Chondrocyte (in vitro differentiated cells): ENCODE measurements around the gene HSD3B1. TPM values are rescaled to one million over a fixed set of nuclear protein-coding genes. Genes with fewer than 3 reads are reported as not detected.

Experiments used
- DNase-seq: peaks from one replicate; pipeline ENCODE4 v3.0.0; 2021; ENCODE audit warnings: mixed read lengths, low spot score
- H3K27ac Mint-ChIP-seq: one replicate; pipeline ENCODE4 v1.8.0; 2021; ENCODE audit warnings: mild to moderate bottlenecking, moderate library complexity, mixed read lengths; ENCODE audit not compliant: unreplicated experiment
- H3K27me3 Mint-ChIP-seq: 2 replicates; pipeline ENCODE4 v1.8.0; 2021; ENCODE audit warnings: low read depth, mixed read lengths
- H3K36me3 Mint-ChIP-seq: 2 replicates; pipeline ENCODE4 v1.8.0; 2021; ENCODE audit warnings: low read depth, mixed read lengths
- H3K4me1 Mint-ChIP-seq: 2 replicates; pipeline ENCODE4 v1.8.0; 2021; ENCODE audit warnings: low read depth, mild to moderate bottlenecking, mixed read lengths
- H3K4me3 Mint-ChIP-seq: one replicate; pipeline ENCODE4 v1.8.0; 2021; ENCODE audit warnings: mild to moderate bottlenecking, moderate library complexity, mixed read lengths; ENCODE audit not compliant: unreplicated experiment
- H3K9me3 Mint-ChIP-seq: 2 replicates; pipeline ENCODE4 v1.8.0; 2021; ENCODE audit warnings: low read depth, mixed read lengths
- total RNA-seq: library from RNA; stranded (reverse); gene quantifications from 3 replicates; pipeline ENCODE4 v1.2.1, GENCODE V29; 2021
- TF ChIP-seq, protein P1 (sequence below): fragments of 200-600 bp; sonication (generic); IDR thresholded peaks from 2 replicates; pipeline ENCODE4 v1.5.0; 2021; ENCODE audit warnings: antibody characterized with exemption, mild to moderate bottlenecking, moderate library complexity

HSD3B1 gene
- total RNA-seq, 1 donor from 2014 or later = not detected

DNA sequence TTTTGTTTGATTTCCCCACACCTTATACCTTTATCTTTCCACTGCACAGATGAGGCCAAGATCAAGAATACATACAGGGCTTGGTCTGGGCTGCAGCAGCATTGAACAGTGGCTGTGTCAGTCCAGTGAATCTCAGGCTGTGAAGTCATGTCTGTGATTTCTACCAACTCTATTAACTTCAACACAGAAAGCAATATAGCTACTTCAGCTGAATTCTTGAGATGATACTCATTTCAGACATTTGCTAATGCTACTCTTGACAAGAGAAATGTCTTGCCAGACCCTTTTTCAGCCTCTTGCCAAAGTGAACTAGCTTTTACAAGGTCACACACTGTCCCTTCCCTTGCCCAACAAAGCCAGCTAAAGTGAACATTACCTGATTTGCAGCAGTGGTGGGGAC, 25.1 kb upstream of the HSD3B1 start:
- DNase-seq = no peak
- H3K9me3 Mint-ChIP-seq = no peaks in the 10 kb centered on the region

DNA sequence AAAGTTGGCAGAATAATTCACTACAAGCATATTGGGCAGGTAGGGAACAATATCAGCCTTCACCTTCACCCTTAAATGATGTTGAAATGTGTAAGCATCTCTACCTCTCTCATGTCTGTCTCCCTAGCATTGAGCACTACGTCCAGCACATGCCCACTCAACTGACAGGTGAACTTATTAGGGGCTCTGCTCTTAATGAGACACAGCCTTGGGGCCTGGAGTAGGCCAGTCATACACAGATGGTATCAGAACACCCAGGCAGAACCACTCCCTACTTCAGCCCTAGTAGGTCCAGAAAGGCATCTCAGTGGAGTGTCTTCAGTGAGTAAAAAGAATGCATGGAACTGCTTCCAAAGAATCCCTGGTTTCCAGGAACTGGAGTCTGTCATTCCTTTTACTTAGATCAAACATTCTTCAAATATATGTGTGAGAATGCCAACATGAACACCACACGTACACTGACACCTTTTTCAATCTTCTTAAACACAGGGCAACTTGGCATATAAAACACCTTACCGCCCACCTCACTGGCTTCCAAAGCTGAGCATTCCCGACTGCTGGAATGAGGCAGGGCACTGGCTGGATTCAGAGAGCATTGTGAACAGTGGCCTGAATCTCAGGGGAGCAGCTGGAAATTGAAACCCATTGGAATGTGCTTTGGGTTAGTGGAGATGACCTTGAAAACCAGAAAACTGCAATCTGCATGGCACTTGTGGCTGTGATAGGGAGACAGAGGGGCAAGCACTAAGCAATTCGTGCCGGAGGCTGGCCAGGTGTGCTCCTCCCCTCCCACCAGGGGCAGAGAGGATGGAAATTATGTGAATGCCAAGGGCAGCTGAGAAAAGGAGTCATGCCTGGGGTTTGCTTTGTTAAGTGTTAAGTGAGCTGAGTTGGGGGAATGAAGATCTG, 24.2 kb upstream of the HSD3B1 start:
- Mint-ChIP-seq H3K27ac (no peak overlapping the region), H3K4me1 (peaks cover 21% of the 10 kb centered on the region), H3K27me3 (peaks cover 20% of the 10 kb centered on the region), H3K36me3 (peaks cover 2% of the 10 kb centered on the region), H3K4me3 (no peak overlapping the region), H3K9me3 (no peaks in the 10 kb centered on the region)
- no peak for DNase-seq
- TF ChIP-seq, protein P1, sequence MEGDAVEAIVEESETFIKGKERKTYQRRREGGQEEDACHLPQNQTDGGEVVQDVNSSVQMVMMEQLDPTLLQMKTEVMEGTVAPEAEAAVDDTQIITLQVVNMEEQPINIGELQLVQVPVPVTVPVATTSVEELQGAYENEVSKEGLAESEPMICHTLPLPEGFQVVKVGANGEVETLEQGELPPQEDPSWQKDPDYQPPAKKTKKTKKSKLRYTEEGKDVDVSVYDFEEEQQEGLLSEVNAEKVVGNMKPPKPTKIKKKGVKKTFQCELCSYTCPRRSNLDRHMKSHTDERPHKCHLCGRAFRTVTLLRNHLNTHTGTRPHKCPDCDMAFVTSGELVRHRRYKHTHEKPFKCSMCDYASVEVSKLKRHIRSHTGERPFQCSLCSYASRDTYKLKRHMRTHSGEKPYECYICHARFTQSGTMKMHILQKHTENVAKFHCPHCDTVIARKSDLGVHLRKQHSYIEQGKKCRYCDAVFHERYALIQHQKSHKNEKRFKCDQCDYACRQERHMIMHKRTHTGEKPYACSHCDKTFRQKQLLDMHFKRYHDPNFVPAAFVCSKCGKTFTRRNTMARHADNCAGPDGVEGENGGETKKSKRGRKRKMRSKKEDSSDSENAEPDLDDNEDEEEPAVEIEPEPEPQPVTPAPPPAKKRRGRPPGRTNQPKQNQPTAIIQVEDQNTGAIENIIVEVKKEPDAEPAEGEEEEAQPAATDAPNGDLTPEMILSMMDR = no peak

More for the DNA sequence above, 25.1 kb upstream of the HSD3B1 start:
- H3K4me1 Mint-ChIP-seq = peaks cover 21% of the 10 kb centered on the region
- H3K27me3 Mint-ChIP-seq = peaks cover 18% of the 10 kb centered on the region
- no peak overlapping the region for H3K4me3 Mint-ChIP-seq
- H3K36me3 Mint-ChIP-seq = peaks cover 2% of the 10 kb centered on the region
- TF ChIP-seq, protein P1 = no peak
- H3K27ac Mint-ChIP-seq = no peak overlapping the region

DNA sequence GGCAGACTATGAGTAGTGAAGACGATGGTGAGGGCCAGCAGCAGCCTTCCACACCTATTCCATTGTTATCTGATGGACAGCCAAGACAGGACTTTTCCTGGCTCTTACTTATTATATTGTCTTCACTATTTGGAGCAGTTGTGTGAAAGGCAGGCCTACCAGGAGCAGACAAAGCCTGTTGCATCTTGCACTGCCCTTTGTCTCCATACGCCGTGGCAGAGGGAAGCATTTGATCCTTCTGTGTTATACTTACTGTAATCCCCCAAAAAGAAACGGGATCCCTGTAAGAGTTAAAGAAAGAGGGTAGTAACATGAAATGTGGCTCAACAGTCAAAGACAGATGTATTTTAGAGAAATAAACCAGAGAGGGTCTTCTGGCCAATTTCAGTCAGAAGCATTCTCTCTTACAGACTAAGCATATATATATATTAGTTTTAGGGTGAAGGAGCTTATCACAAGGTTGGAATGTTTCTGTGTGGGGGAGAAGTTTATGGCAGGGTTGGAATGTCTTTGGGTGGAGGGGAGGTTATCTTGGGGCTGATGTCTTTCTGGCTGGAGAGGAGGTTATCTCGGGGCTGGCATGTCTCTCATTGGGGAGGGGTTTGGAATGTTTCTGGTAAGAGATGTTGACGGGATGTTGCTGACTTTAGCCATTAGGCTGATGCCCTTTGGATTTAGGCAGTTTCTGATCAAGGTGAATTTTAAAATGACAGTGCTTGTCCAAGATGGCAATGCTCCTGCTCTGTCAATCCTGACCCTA, 23.4 kb upstream of the HSD3B1 start:
- H3K27ac Mint-ChIP-seq = no peak overlapping the region
- H3K4me1 Mint-ChIP-seq = peaks cover 21% of the 10 kb centered on the region
- TF ChIP-seq, protein P1 = no peak
- no peaks in the 10 kb centered on the region for H3K9me3 Mint-ChIP-seq
- peaks cover 2% of the 10 kb centered on the region for H3K36me3 Mint-ChIP-seq
- DNase-seq = no peak
- peaks cover 19% of the 10 kb centered on the region for H3K27me3 Mint-ChIP-seq
- H3K4me3 Mint-ChIP-seq = no peak overlapping the region

DNA sequence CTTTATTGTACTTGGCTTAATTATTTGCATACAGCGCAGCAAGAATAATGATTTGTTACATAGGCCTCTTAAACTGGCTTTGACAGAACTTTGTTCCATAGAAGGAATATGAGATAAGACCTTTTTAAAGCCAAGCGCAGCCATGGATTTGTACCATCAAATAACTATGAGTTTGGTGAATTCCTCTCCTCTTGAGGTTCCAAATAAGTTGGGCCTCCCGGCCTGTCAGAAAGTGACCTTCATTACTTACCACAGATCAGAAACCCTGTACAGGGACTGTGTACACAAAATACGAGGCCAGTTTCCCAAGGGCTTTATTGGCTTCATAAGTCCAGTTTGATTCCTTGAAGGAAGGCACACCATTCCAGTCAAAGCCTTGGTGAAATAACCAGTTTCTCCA, 21.8 kb upstream of the HSD3B1 start:
- Mint-ChIP-seq H3K27ac (no peak overlapping the region), H3K36me3 (peaks cover 2% of the 10 kb centered on the region), H3K9me3 (no peaks in the 10 kb centered on the region), H3K27me3 (peaks cover 21% of the 10 kb centered on the region), H3K4me3 (no peak overlapping the region), H3K4me1 (peaks cover 21% of the 10 kb centered on the region)
- TF ChIP-seq, protein P1 = no peak
- no peak for DNase-seq

DNA sequence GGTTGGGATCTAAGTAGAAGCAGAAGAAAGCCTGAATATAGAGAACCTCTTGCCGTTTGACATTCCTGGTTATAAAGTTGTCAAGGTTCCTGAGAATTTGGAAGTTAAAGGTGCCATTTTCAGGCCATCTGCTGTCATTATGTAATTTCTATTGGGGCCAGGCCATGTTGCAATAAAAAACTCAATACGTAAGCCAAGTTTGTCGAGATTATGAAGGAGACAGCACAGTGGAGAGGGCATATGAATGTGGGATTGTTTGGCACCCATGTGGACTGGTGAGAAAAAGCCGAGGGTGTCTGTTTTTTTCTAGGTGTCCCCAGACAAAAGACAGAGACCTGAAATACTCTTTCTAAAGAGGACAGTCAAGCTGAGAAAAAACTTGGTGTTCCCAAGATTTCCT, 18.8 kb upstream of the HSD3B1 start:
- DNase-seq = no peak
- TF ChIP-seq, protein P1 = no peak
- Mint-ChIP-seq H3K27ac (no peak overlapping the region), H3K4me1 (peaks cover 7% of the 10 kb centered on the region), H3K9me3 (no peaks in the 10 kb centered on the region), H3K27me3 (peaks cover 16% of the 10 kb centered on the region), H3K36me3 (peaks cover 2% of the 10 kb centered on the region), H3K4me3 (no peak overlapping the region)
